A549 (cell line): Measurements from ENCODE around the gene FANCI. TPM values are rescaled to one million over a fixed set of nuclear protein-coding genes. Genes with fewer than 3 reads are reported as not detected.
"Not testable (repeated sequence)": the region's sequence is repeated elsewhere in the genome, so short reads cannot be mapped to it uniquely, and the experiment has no call there.

Experiments used
- ATAC-seq, 2 experiments: fragments of 200-7000 bp in 1 of 2; fragments of >200 bp in 1 of 2; cut with Nextera tagmentation in 1 of 2; cut with Tn5 transposase in 1 of 2; 3 replicates each; pipeline versions ENCODE4 v1.8.0 to v1.9.1; 2018 to 2020; ENCODE audit warnings: mild to moderate bottlenecking in 1 of 2, moderate library complexity in 1 of 2
- CTCF ChIA-PET: fragments of 300-600 bp; sonication (Branson Sonifier 250); formaldehyde crosslinking; extraction: SDS; loops from one replicate; lab custom pipeline; 2021; ENCODE audit warnings: antibody characterized with exemption, inconsistent platforms; lab: Yijun Ruan, JAX
- POLR2A ChIA-PET: fragments of 350-600 bp; formaldehyde crosslinking; extraction: SDS; loops from one replicate; lab custom pipeline; 2021; ENCODE audit warnings: antibody characterized with exemption, inconsistent platforms; lab: Yijun Ruan, JAX
- DNase-seq, 2 experiments: peaks; one replicate each; pipeline versions ENCODE4 v3.0.0 to v3.0.0-alpha.2; 2011 to 2016; ENCODE audit warnings: low read depth in 1 of 2, low spot score in 1 of 2
- FAIRE-seq: peaks from 2 replicates; lab custom pipeline; 2011; peaks lifted over from hg19 to GRCh38; lab: Jason Lieb, UNC
- H3K27ac ChIP-seq, 2 experiments: fragments of >200 bp; sonication (Bioruptor Twin); formaldehyde crosslinking; 3 replicates each; pipeline ENCODE4 v1.5.1; 2016 to 2017
- H3K4me1 ChIP-seq: fragments of >200 bp; sonication (Bioruptor Twin); formaldehyde crosslinking; 3 replicates; pipeline ENCODE4 v1.6.1; 2016
- H3K4me2 ChIP-seq: fragments of >200 bp; sonication (Bioruptor Twin); formaldehyde crosslinking; 3 replicates; pipeline ENCODE4 v1.6.1; 2016
- H3K4me3 ChIP-seq: fragments of >200 bp; sonication (Bioruptor Twin); formaldehyde crosslinking; 3 replicates; pipeline ENCODE4 v1.5.1; 2016
- H3K9me3 ChIP-seq: fragments of >200 bp; sonication (Bioruptor Twin); formaldehyde crosslinking; 3 replicates; pipeline ENCODE4 v1.6.1; 2016
- ATOH8 ChIP-seq: fragments of 250-450 bp; sonication (Bioruptor Pico); IDR thresholded peaks from 2 replicates; pipeline ENCODE4 v1.5.0; 2020; ENCODE audit warnings: low read depth, mild to moderate bottlenecking, moderate library complexity
- BCL3 ChIP-seq: fragments of >200 bp; sonication (Bioruptor Twin); formaldehyde crosslinking; IDR thresholded peaks from 3 replicates; pipeline ENCODE4 v1.6.1; 2016
- CTCF ChIP-seq: fragments of >200 bp; sonication (Bioruptor Twin); formaldehyde crosslinking; IDR thresholded peaks from 3 replicates; pipeline ENCODE4 v1.5.1; 2016
- EP300 ChIP-seq, 2 experiments: fragments of >200 bp; sonication (Bioruptor Twin); formaldehyde crosslinking; IDR thresholded peaks; 2 replicates in 1 of 2; 3 replicates in 1 of 2; pipeline ENCODE4 v1.6.1; 2016 to 2017
- FOSB ChIP-seq: fragments of 250-450 bp; sonication (Bioruptor Pico); IDR thresholded peaks from 2 replicates; pipeline ENCODE4 v1.5.0; 2020; ENCODE audit warnings: mild to moderate bottlenecking, moderate library complexity
- FOSL2 ChIP-seq, 2 experiments: fragments of 450-650 bp in 1 of 2; fragments of >200 bp in 1 of 2; sonication (Bioruptor Twin) in 1 of 2; formaldehyde crosslinking; IDR thresholded peaks; 2 replicates each; pipeline versions ENCODE4 v1.5.0 to v1.6.1; 2016 to 2020; ENCODE audit warnings: mild to moderate bottlenecking in 1 of 2, moderate library complexity in 1 of 2
- HES2 ChIP-seq: fragments of >200 bp; sonication (Bioruptor Twin); formaldehyde crosslinking; IDR thresholded peaks from 2 replicates; pipeline ENCODE4 v1.6.1; 2016
- HEYL ChIP-seq: fragments of 250-450 bp; sonication (Bioruptor Pico); IDR thresholded peaks from 2 replicates; pipeline ENCODE4 v1.8.0; 2021; ENCODE audit warnings: mild to moderate bottlenecking, moderate library complexity
- HMGXB4 ChIP-seq: fragments of 250-450 bp; sonication (Bioruptor Pico); IDR thresholded peaks from 2 replicates; pipeline ENCODE4 v1.5.0; 2021; ENCODE audit warnings: mild to moderate bottlenecking, moderate library complexity, borderline replicate concordance
- HOXA7 ChIP-seq: fragments of 250-450 bp; sonication (Bioruptor Pico); IDR thresholded peaks from 2 replicates; pipeline ENCODE4 v1.5.0; 2020; ENCODE audit warnings: mild to moderate bottlenecking, moderate library complexity
- JUN ChIP-seq, 2 experiments: fragments of >200 bp; sonication (Bioruptor Twin); formaldehyde crosslinking; IDR thresholded peaks; 2 replicates in 1 of 2; 3 replicates in 1 of 2; pipeline ENCODE4 v1.6.1; 2016 to 2017
- KDM1A ChIP-seq: fragments of 200-600 bp; sonication (generic); IDR thresholded peaks from 2 replicates; pipeline ENCODE4 v1.6.1; 2016; ENCODE audit warnings: low read depth, mild to moderate bottlenecking
- KDM5A ChIP-seq: fragments of 200-600 bp; sonication (generic); IDR thresholded peaks from 2 replicates; pipeline ENCODE4 v1.6.1; 2016; ENCODE audit warnings: antibody characterized with exemption, mild to moderate bottlenecking
- MAFK ChIP-seq: fragments of 450-650 bp; IDR thresholded peaks from 2 replicates; pipeline ENCODE4 v1.6.1; 2014; ENCODE audit not compliant: partially characterized antibody
- MAZ ChIP-seq: fragments of 150-350 bp; IDR thresholded peaks from 2 replicates; pipeline ENCODE4 v1.6.1; 2014; ENCODE audit warnings: antibody characterized with exemption, low read depth, low read length, borderline replicate concordance
- NR3C1 ChIP-seq: fragments of >200 bp; sonication (Bioruptor Twin); formaldehyde crosslinking; IDR thresholded peaks from 3 replicates; pipeline ENCODE4 v1.6.1; 2017
- RFX5 ChIP-seq: fragments of 450-650 bp; IDR thresholded peaks from 2 replicates; pipeline ENCODE4 v1.7.1; 2014; ENCODE audit warnings: antibody characterized with exemption, mild to moderate bottlenecking, moderate library complexity
- USF2 ChIP-seq: fragments of 450-650 bp; IDR thresholded peaks from 2 replicates; pipeline ENCODE4 v1.6.1; 2014; ENCODE audit warnings: antibody characterized with exemption
- WGBS: methylation state at CpG from one replicate; pipeline ENCODE4 v1.1.6; 2017; ENCODE audit errors: missing lambda C conversion rate; 5-methylcytosine and 5-hydroxymethylcytosine counted together
- polyA plus RNA-seq, 4 experiments: library from polyadenylated mRNA; depleted of rRNA in 3 of 4; stranded (reverse); fragments of >200 nt; fragmentation: RNase III in 1 of 4; extraction: RNeasy Plus Mini Kit Qiagen cat#74134 plus additional on column Dnase treatment in 1 of 4; gene quantifications; 2 replicates in 3 of 4; 3 replicates in 1 of 4; pipeline ENCODE4 v1.2.3, GENCODE V29; 2011 to 2017

Gene FANCI
- polyA plus RNA-seq, 2 of the 4 experiments (the other 2 are of a cell fraction) = 101 to 123 TPM

- TF ChIP-seq ATOH8 (CRISPR knock-in tag) (no peak), MAFK (peak; percentile 55)
- Histone ChIP-seq H3K4me1 (peaks cover 28% of the 10 kb centered on the region; the same call in 2 of the 3 replicates), H3K4me2 (no peak overlapping the region), H3K9me3 (0 out of 3 replicates have a peak, but pooled peaks cover 4% of the 10 kb centered on the region), H3K27ac (no peak overlapping the region), H3K4me3 (no peak overlapping the region)
- 92% methylated on average over 2 of the region's 2 CpGs for WGBS
- no peak for ATAC-seq
- no peak for DNase-seq
- no peak for FAIRE-seq
- POLR2A ChIA-PET = no interaction called here
- CTCF ChIA-PET = interaction anchor here (0.6 to 1.4 kb wide), 5 partner anchors 12 to 191 kb away, joined by 3 to 4 read pairs (median 3); no protein-coding TSS in a partner anchor
Measured at GRCh38 chr15:89248584-89248983, 4.8 kb downstream of the FANCI start.

- H3K4me2 ChIP-seq, DNase-seq, FAIRE-seq, H3K4me3 ChIP-seq, H3K27ac ChIP-seq, POLR2A ChIA-PET, ATAC-seq, H3K9me3 ChIP-seq: not testable (repeated sequence)
- CTCF ChIA-PET = interaction anchor here (1.3 kb wide), 2 partner anchors 43 to 70 kb away, joined by 3 to 5 read pairs; no protein-coding TSS in a partner anchor
- peaks cover 23% of the 10 kb centered on the region; the same call in 2 of the 3 replicates for H3K4me1 ChIP-seq
- WGBS = 94% methylated on average over 5 of the region's 5 CpGs
Measured at GRCh38 chr15:89250142-89250541, 6.4 kb downstream of the FANCI start.

- H3K4me2 ChIP-seq, H3K4me3 ChIP-seq, POLR2A ChIA-PET, DNase-seq, ATAC-seq, H3K4me1 ChIP-seq, FAIRE-seq, H3K9me3 ChIP-seq, H3K27ac ChIP-seq: not testable (repeated sequence)
- CTCF ChIA-PET = interaction anchor here (1.6 to 5.4 kb wide), 7 partner anchors 9 to 219 kb away, joined by 4 to 34 read pairs (median 7); no protein-coding TSS in a partner anchor
- WGBS = 94% methylated on average over 4 of the region's 4 CpGs
Measured at GRCh38 chr15:89277281-89277680, 33.5 kb downstream of the FANCI start.

GRCh38 chr15:89278307-89278706 lies 34.5 kb downstream of the FANCI start:
- TF ChIP-seq CTCF (no peak), NR3C1 (no peak), HES2 (no peak), FOSB (CRISPR knock-in tag) (no peak), FOSL2 (IDR thresholded peaks at IDR 0.05) (no peak), FOSL2 (CRISPR knock-in tag; IDR thresholded peaks at IDR 0.05) (no peak), HEYL (CRISPR knock-in tag) (no peak), MAZ (no peak), HMGXB4 (CRISPR knock-in tag) (no peak), KDM1A (no peak), RFX5 (no peak), HOXA7 (CRISPR knock-in tag) (no peak), EP300 (IDR thresholded peaks at IDR 0.05) (no peak), JUN (IDR thresholded peaks at IDR 0.05) (no peak), KDM5A (no peak), USF2 (no peak), BCL3 (no peak)
- H3K4me1 ChIP-seq = no peaks in the 10 kb centered on the region
- CTCF ChIA-PET = interaction anchor here (0.6 to 5.4 kb wide), 3 partner anchors 71 to 610 kb away, joined by 3 to 34 read pairs (median 19); no protein-coding TSS in a partner anchor
- no peak overlapping the region for H3K4me2 ChIP-seq
- no peaks in the 10 kb centered on the region for H3K9me3 ChIP-seq
- H3K4me3 ChIP-seq = no peak overlapping the region
- POLR2A ChIA-PET = no interaction called here
- ATAC-seq (no peak), FAIRE-seq (peak; percentile 72), DNase-seq (no peak)
- H3K27ac ChIP-seq = no peak overlapping the region
- WGBS = 73% methylated on average over 1 of the region's 1 CpG
